HUES64 (cell line): ENCODE results near the gene ZNF808.
"Not testable (repeated sequence)": the region's sequence is repeated elsewhere in the genome, so short reads cannot be mapped to it uniquely, and the experiment has no call there.

Source experiments
- H3K27ac ChIP-seq: 2 replicates; pipeline ENCODE4 v1.7.0; 2013; ENCODE audit warnings: low read depth, low read length, inconsistent platforms
- H3K27me3 ChIP-seq: 2 replicates; pipeline ENCODE4 v1.6.1; 2013; ENCODE audit warnings: mild to moderate bottlenecking, low read length; ENCODE audit not compliant: insufficient read depth
- H3K36me3 ChIP-seq: 2 replicates; pipeline ENCODE4 v1.6.1; 2013; ENCODE audit warnings: mild to moderate bottlenecking, low read length; ENCODE audit not compliant: insufficient read depth
- H3K4me1 ChIP-seq: 2 replicates; pipeline ENCODE4 v1.6.1; 2013; ENCODE audit warnings: mild to moderate bottlenecking, low read length, moderate library complexity; ENCODE audit not compliant: insufficient read depth
- H3K4me3 ChIP-seq: 2 replicates; pipeline ENCODE4 v1.5.1; 2013; ENCODE audit warnings: mild to moderate bottlenecking, low read length, moderate library complexity
- H3K9ac ChIP-seq: 2 replicates; pipeline ENCODE4 v1.6.1; 2013; ENCODE audit warnings: mild to moderate bottlenecking, low read depth, low read length
- H3K9me3 ChIP-seq: 2 replicates; pipeline ENCODE4 v1.6.1; 2013; ENCODE audit warnings: low read depth, low read length; ENCODE audit not compliant: insufficient read depth
- WGBS: fragments of 150-250, 120-280 bp; methylation state at CpG from one replicate; pipeline ENCODE4 v1.1.7; 2013; ENCODE audit warnings: missing lambda C conversion rate; 5-methylcytosine and 5-hydroxymethylcytosine counted together

Gene ZNF808

GRCh38 chr19:52507266-52507665, 20.2 kb upstream of the ZNF808 start:
- H3K4me3 ChIP-seq: no peak overlapping the region
- no peaks in the 10 kb centered on the region for H3K9me3 ChIP-seq
- peaks cover 42% of the 10 kb centered on the region for H3K36me3 ChIP-seq
- H3K4me1 ChIP-seq: no peaks in the 10 kb centered on the region
- no peak overlapping the region for H3K9ac ChIP-seq
- WGBS: 92% methylated on average over 5 of the region's 5 CpGs
- H3K27ac ChIP-seq: no peak overlapping the region
- peaks cover 8% of the 10 kb centered on the region for H3K27me3 ChIP-seq

GRCh38 chr19:52516191-52516590, 11.3 kb upstream of the ZNF808 start:
- WGBS: 89% methylated on average over 5 of the region's 5 CpGs
- H3K27ac ChIP-seq: no peak overlapping the region

GRCh38 chr19:52518646-52519045, 8.8 kb upstream of the ZNF808 start:
- H3K4me3 ChIP-seq: no peak overlapping the region
- no peak overlapping the region for H3K9ac ChIP-seq
- H3K4me1 ChIP-seq: peaks cover 34% of the 10 kb centered on the region
- H3K27me3 ChIP-seq: no peaks in the 10 kb centered on the region
- no peaks in the 10 kb centered on the region for H3K36me3 ChIP-seq
- no peak overlapping the region for H3K27ac ChIP-seq
- no peaks in the 10 kb centered on the region for H3K9me3 ChIP-seq
- 69% methylated on average over 2 of the region's 2 CpGs for WGBS

More at GRCh38 chr19:52516191-52516590, 11.3 kb upstream of the ZNF808 start:
- Histone ChIP-seq H3K9me3 (no peaks in the 10 kb centered on the region), H3K27me3 (no peaks in the 10 kb centered on the region), H3K4me1 (peaks cover 28% of the 10 kb centered on the region), H3K9ac (no peak overlapping the region), H3K36me3 (peaks cover 14% of the 10 kb centered on the region), H3K4me3 (no peak overlapping the region)

GRCh38 chr19:52519175-52519574, 8.3 kb upstream of the ZNF808 start:
- not testable (repeated sequence) for H3K36me3 ChIP-seq, H3K9me3 ChIP-seq, H3K4me3 ChIP-seq, H3K27me3 ChIP-seq, H3K9ac ChIP-seq, H3K27ac ChIP-seq
- H3K4me1 ChIP-seq: peaks cover 34% of the 10 kb centered on the region
- 73% methylated on average over 7 of the region's 7 CpGs for WGBS

GRCh38 chr19:52520013-52520412, 7.5 kb upstream of the ZNF808 start:
- no peaks in the 10 kb centered on the region for H3K27me3 ChIP-seq
- WGBS: 76% methylated on average over 3 of the region's 4 CpGs
- H3K4me1 ChIP-seq: peaks cover 34% of the 10 kb centered on the region
- H3K27ac ChIP-seq: no peak overlapping the region
- no peaks in the 10 kb centered on the region for H3K36me3 ChIP-seq
- no peaks in the 10 kb centered on the region for H3K9me3 ChIP-seq
- H3K4me3 ChIP-seq: no peak overlapping the region
- no peak overlapping the region for H3K9ac ChIP-seq

- WGBS: 94% methylated on average over 14 of the region's 14 CpGs
- Histone ChIP-seq H3K4me1 (peaks cover 34% of the 10 kb centered on the region), H3K9ac (no peak overlapping the region), H3K9me3 (no peaks in the 10 kb centered on the region), H3K27ac (no peak overlapping the region), H3K36me3 (no peaks in the 10 kb centered on the region), H3K4me3 (no peak overlapping the region), H3K27me3 (no peaks in the 10 kb centered on the region)
These were observed 4.9 kb upstream of the ZNF808 start for GRCh38 chr19:52522551-52522950.

- Histone ChIP-seq H3K27me3 (no peaks in the 10 kb centered on the region), H3K27ac (no peak overlapping the region), H3K4me1 (peaks cover 24% of the 10 kb centered on the region), H3K9ac (no peak overlapping the region), H3K36me3 (no peaks in the 10 kb centered on the region), H3K9me3 (no peaks in the 10 kb centered on the region), H3K4me3 (no peak overlapping the region)
- 90% methylated on average over 20 of the region's 20 CpGs for WGBS
These were observed 3.4 kb upstream of the ZNF808 start for GRCh38 chr19:52524086-52524485.

GRCh38 chr19:52527956-52528351, 486 bp downstream of the ZNF808 start:
- 1% methylated on average over 25 of the region's 25 CpGs for WGBS
- Histone ChIP-seq H3K36me3 (no peaks in the 10 kb centered on the region), H3K27ac (no peak overlapping the region), H3K4me1 (no peaks in the 10 kb centered on the region), H3K9ac (peak overlapping the region; percentile 80), H3K9me3 (no peaks in the 10 kb centered on the region), H3K4me3 (peak overlapping the region; percentile 96), H3K27me3 (no peaks in the 10 kb centered on the region)

GRCh38 chr19:52532480-52532879, 5.0 kb downstream of the ZNF808 start:
- no peak overlapping the region for H3K4me3 ChIP-seq
- H3K27ac ChIP-seq: no peak overlapping the region
- no peaks in the 10 kb centered on the region for H3K9me3 ChIP-seq
- no peaks in the 10 kb centered on the region for H3K4me1 ChIP-seq
- no peaks in the 10 kb centered on the region for H3K36me3 ChIP-seq
- no peak overlapping the region for H3K9ac ChIP-seq
- H3K27me3 ChIP-seq: peaks cover 5% of the 10 kb centered on the region; the same call in 1 of the 2 replicates
- WGBS: no CpG with 5 or more reads among the region's 2 CpGs

- Histone ChIP-seq H3K9me3 (no peaks in the 10 kb centered on the region), H3K27me3 (peaks cover 5% of the 10 kb centered on the region; the same call in 1 of the 2 replicates), H3K36me3 (no peaks in the 10 kb centered on the region), H3K4me3 (no peak overlapping the region), H3K4me1 (no peaks in the 10 kb centered on the region), H3K9ac (no peak overlapping the region), H3K27ac (no peak overlapping the region)
- WGBS: over 99% methylated on average over 5 of the region's 5 CpGs
These were observed 6.4 kb downstream of the ZNF808 start for GRCh38 chr19:52533901-52534300.

GRCh38 chr19:52535385-52535770, 7.9 kb downstream of the ZNF808 start:
- not testable (repeated sequence) for H3K27me3 ChIP-seq, H3K9me3 ChIP-seq, H3K4me1 ChIP-seq, H3K36me3 ChIP-seq
- peak overlapping the region; percentile 60; the same call in 1 of the 2 replicates for H3K27ac ChIP-seq
- 0 out of 2 replicates have a peak overlapping the region, but pooled peaks have one; percentile 12 for H3K9ac ChIP-seq
- 1% methylated on average over 15 of the region's 15 CpGs for WGBS
- H3K4me3 ChIP-seq: peak overlapping the region; percentile 79

- Histone ChIP-seq H3K9me3 (no peaks in the 10 kb centered on the region), H3K36me3 (no peaks in the 10 kb centered on the region), H3K9ac (peak overlapping the region; percentile 80), H3K4me1 (no peaks in the 10 kb centered on the region), H3K27me3 (peaks cover 5% of the 10 kb centered on the region; the same call in 1 of the 2 replicates), H3K4me3 (peak overlapping the region; percentile 79), H3K27ac (peak overlapping the region; percentile 67; the same call in 1 of the 2 replicates)
- 1% methylated on average over 50 of the region's 50 CpGs for WGBS
These were observed 8.4 kb downstream of the ZNF808 start for GRCh38 chr19:52535771-52536447.
